ENCODE data around the gene DEPDC7. TPM values are rescaled to one million over a fixed set of nuclear protein-coding genes. Genes with fewer than 3 reads are reported as not detected.

DEPDC7 gene
- total and polyA plus RNA-seq, 2 experiments from 2014 or later: 8.6 to 10.9 TPM

DNA sequence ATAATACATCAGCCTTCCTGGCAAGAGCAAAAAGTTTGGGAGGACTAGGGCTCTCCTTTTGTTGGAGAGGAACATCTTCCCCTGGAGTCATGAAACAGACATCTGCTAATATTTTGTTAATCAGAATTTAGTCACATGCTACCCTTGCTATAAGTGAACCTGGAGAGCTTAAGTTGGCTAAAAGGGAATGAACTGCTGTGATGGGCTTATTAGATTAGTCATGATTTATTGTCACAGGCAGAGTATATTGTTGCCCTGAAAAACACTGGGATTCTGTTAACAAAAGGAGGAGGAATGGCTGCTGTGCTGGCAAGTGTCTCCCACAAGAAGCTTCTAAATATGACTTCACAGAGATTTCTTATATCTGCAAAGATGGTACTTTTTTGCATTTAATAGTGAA lies 39.7 kb downstream of the DEPDC7 start (continued):
- TF ChIP-seq, protein P1, sequence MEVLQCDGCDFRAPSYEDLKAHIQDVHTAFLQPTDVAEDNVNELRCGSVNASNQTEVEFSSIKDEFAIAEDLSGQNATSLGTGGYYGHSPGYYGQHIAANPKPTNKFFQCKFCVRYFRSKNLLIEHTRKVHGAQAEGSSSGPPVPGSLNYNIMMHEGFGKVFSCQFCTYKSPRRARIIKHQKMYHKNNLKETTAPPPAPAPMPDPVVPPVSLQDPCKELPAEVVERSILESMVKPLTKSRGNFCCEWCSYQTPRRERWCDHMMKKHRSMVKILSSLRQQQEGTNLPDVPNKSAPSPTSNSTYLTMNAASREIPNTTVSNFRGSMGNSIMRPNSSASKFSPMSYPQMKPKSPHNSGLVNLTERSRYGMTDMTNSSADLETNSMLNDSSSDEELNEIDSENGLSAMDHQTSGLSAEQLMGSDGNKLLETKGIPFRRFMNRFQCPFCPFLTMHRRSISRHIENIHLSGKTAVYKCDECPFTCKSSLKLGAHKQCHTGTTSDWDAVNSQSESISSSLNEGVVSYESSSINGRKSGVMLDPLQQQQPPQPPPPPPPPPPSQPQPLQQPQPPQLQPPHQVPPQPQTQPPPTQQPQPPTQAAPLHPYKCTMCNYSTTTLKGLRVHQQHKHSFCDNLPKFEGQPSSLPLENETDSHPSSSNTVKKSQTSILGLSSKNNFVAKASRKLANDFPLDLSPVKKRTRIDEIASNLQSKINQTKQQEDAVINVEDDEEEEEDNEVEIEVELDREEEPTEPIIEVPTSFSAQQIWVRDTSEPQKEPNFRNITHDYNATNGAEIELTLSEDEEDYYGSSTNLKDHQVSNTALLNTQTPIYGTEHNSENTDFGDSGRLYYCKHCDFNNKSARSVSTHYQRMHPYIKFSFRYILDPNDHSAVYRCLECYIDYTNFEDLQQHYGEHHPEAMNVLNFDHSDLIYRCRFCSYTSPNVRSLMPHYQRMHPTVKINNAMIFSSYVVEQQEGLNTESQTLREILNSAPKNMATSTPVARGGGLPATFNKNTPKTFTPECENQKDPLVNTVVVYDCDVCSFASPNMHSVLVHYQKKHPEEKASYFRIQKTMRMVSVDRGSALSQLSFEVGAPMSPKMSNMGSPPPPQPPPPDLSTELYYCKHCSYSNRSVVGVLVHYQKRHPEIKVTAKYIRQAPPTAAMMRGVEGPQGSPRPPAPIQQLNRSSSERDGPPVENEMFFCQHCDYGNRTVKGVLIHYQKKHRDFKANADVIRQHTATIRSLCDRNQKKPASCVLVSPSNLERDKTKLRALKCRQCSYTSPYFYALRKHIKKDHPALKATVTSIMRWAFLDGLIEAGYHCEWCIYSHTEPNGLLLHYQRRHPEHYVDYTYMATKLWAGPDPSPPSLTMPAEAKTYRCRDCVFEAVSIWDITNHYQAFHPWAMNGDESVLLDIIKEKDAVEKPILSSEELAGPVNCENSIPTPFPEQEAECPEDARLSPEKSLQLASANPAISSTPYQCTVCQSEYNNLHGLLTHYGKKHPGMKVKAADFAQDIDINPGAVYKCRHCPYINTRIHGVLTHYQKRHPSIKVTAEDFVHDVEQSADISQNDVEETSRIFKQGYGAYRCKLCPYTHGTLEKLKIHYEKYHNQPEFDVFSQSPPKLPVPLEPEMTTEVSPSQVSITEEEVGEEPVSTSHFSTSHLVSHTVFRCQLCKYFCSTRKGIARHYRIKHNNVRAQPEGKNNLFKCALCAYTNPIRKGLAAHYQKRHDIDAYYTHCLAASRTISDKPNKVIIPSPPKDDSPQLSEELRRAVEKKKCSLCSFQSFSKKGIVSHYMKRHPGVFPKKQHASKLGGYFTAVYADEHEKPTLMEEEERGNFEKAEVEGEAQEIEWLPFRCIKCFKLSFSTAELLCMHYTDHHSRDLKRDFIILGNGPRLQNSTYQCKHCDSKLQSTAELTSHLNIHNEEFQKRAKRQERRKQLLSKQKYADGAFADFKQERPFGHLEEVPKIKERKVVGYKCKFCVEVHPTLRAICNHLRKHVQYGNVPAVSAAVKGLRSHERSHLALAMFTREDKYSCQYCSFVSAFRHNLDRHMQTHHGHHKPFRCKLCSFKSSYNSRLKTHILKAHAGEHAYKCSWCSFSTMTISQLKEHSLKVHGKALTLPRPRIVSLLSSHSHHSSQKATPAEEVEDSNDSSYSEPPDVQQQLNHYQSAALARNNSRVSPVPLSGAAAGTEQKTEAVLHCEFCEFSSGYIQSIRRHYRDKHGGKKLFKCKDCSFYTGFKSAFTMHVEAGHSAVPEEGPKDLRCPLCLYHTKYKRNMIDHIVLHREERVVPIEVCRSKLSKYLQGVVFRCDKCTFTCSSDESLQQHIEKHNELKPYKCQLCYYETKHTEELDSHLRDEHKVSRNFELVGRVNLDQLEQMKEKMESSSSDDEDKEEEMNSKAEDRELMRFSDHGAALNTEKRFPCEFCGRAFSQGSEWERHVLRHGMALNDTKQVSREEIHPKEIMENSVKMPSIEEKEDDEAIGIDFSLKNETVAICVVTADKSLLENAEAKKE (CRISPR knock-in tag; IDR thresholded peaks at IDR 0.05): no peak
- TF ChIP-seq JUNB (IDR thresholded peaks at IDR 0.05; ENCODE audit: unreplicated experiment): no peak
- TF ChIP-seq ZNF114 (CRISPR knock-in tag; IDR thresholded peaks at IDR 0.05): no peak
- TF ChIP-seq REST (IDR thresholded peaks at IDR 0.05; ENCODE audit: unreplicated experiment): no peak
- TF ChIP-seq STAT1 (IDR thresholded peaks at IDR 0.05; ENCODE audit: unreplicated experiment): no peak
- TF ChIP-seq EZH2phosphoT487 (IDR thresholded peaks at IDR 0.05; ENCODE audit: unreplicated experiment): no peak

DNA sequence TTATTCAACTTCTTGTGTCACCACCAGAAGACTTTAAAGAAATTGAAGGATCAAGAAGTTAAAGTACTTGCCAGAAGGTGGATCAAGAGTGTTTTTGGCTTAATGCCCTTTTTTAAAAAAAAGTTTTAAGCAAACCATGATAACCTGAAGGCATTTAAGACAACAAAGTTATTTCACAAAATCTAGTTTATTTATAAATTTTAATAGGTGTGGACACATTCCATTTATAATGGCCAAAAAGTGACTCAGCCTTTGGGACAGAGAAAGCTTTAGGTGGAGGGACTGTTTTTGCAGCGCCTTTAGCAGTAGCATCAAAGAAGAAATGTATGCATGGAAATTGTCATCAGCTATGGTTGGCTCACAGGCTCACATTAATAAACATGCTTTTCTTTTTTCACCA lies 41.6 kb downstream of the DEPDC7 start:
- Histone ChIP-seq H3F3A (replicated peaks; ENCODE audit: low read depth) (no peaks in the 10 kb centered on the region), H3K27me3 (ENCODE audit: insufficient read depth) (no peaks in the 10 kb centered on the region), H3K4me2 (no peak overlapping the region), H3K36me3 (ENCODE audit: insufficient read depth) (peaks cover 17% of the 10 kb centered on the region), H2AFZ (no peak overlapping the region), H3K4me3 (no peak overlapping the region), H3K79me2 (replicated peaks; ENCODE audit: insufficient read depth) (no peaks in the 10 kb centered on the region), H4K20me1 (replicated peaks; ENCODE audit: insufficient read depth) (no peaks in the 10 kb centered on the region), H3K4me1 (ENCODE audit: insufficient read depth) (peaks cover 4% of the 10 kb centered on the region; the same call in 1 of the 2 replicates), H3K27ac (ENCODE audit: low read depth) (no peak overlapping the region), H3K9me2 (ENCODE audit: insufficient read depth) (no peaks in the 10 kb centered on the region)
- H3K9me3 Mint-ChIP-seq: no peaks in the 10 kb centered on the region
- H3K27me3 Mint-ChIP-seq (ENCODE audit: insufficient read depth, low read depth, poor library complexity): peaks cover 4% of the 10 kb centered on the region
- H3K4me3 Mint-ChIP-seq: no peak overlapping the region
- DNase-seq (ENCODE audit: low spot score) (no peak), ATAC-seq (no peak)
- peaks cover 8% of the 10 kb centered on the region for H3K4me1 Mint-ChIP-seq
- no peak overlapping the region for H3K27ac Mint-ChIP-seq
- peaks cover 33% of the 10 kb centered on the region for H3K36me3 Mint-ChIP-seq (ENCODE audit: low read depth)
- TF ChIP-seq EZH2 (IDR thresholded peaks at IDR 0.05; ENCODE audit: low read depth, unreplicated experiment) (no peak), STAT1 (IDR thresholded peaks at IDR 0.05; ENCODE audit: unreplicated experiment) (no peak), ETS1 (IDR thresholded peaks at IDR 0.05) (no peak), CREB1 (CRISPR knock-in tag; IDR thresholded peaks at IDR 0.05; ENCODE audit: low read depth) (no peak), ZNF114 (CRISPR knock-in tag; IDR thresholded peaks at IDR 0.05) (no peak), POLR2AphosphoS5 (IDR thresholded peaks at IDR 0.05; ENCODE audit: low read depth) (no peak), JUNB (IDR thresholded peaks at IDR 0.05; ENCODE audit: unreplicated experiment) (no peak)
